Embryonic facial prominence (tissue), 1 donor: ENCODE results near the gene TMEM217.
A peak's percentile ranks its signal among the peaks of the same experiment; 100 is the strongest.
"Not testable (repeated sequence)": the region's sequence is repeated elsewhere in the genome, so short reads cannot be mapped to it uniquely, and the experiment has no call there.

Experiments
- DNase-seq: peaks from one replicate; pipeline ENCODE4 v3.0.0-alpha.2; 2016; ENCODE audit errors: extremely low spot score

TMEM217 gene

GRCh38 chr6:37218511-37218910, 39.4 kb downstream of the TMEM217 start:
- no peak for DNase-seq

GRCh38 chr6:37218061-37218460, 39.9 kb downstream of the TMEM217 start:
- no peak for DNase-seq

- no peak for DNase-seq
These were observed 45.7 kb downstream of the TMEM217 start for GRCh38 chr6:37212268-37212667.

- DNase-seq, result peak; percentile 73
These were observed 47.5 kb downstream of the TMEM217 start for GRCh38 chr6:37210313-37210968.

- DNase-seq, result no peak
These were observed 48.3 kb downstream of the TMEM217 start for GRCh38 chr6:37209461-37210205.

- DNase-seq, result no peak
These were observed 49.2 kb downstream of the TMEM217 start for GRCh38 chr6:37208793-37209192.

- DNase-seq, result no peak
These were observed 50.0 kb downstream of the TMEM217 start for GRCh38 chr6:37207903-37208456.

GRCh38 chr6:37206622-37207021, 51.3 kb downstream of the TMEM217 start:
- no peak for DNase-seq

GRCh38 chr6:37205997-37206340, 52.0 kb downstream of the TMEM217 start:
- DNase-seq, result no peak

- DNase-seq, result no peak
These were observed 52.6 kb downstream of the TMEM217 start for GRCh38 chr6:37205175-37205996.

- DNase-seq, result no peak
These were observed 53.8 kb downstream of the TMEM217 start for GRCh38 chr6:37204014-37204751.

GRCh38 chr6:37202788-37203491, 55.0 kb downstream of the TMEM217 start:
- no peak for DNase-seq

- DNase-seq, result no peak
These were observed 56.2 kb downstream of the TMEM217 start for GRCh38 chr6:37201726-37202125.

GRCh38 chr6:37200085-37200484, 57.9 kb downstream of the TMEM217 start:
- DNase-seq, result no peak

GRCh38 chr6:37196451-37196850, 61.5 kb downstream of the TMEM217 start:
- DNase-seq, result not testable (repeated sequence)

- not testable (repeated sequence) for DNase-seq
These were observed 63.1 kb downstream of the TMEM217 start for GRCh38 chr6:37194886-37195285.

- DNase-seq, result no peak
These were observed 65.3 kb downstream of the TMEM217 start for GRCh38 chr6:37192666-37193065.

GRCh38 chr6:37190159-37190535, 67.8 kb downstream of the TMEM217 start:
- no peak for DNase-seq

- DNase-seq, result no peak
These were observed 68.9 kb downstream of the TMEM217 start for GRCh38 chr6:37188962-37189510.

- DNase-seq, result no peak
These were observed 70.5 kb downstream of the TMEM217 start for GRCh38 chr6:37187321-37188022.
